ENCODE data around the gene DDAH2. TPM values are rescaled to one million over a fixed set of nuclear protein-coding genes. Genes with fewer than 3 reads are reported as not detected.

Gene DDAH2
- total RNA-seq, 4 donors from 2014 or later, result 78.1 to 119 (median 100) TPM

DNA sequence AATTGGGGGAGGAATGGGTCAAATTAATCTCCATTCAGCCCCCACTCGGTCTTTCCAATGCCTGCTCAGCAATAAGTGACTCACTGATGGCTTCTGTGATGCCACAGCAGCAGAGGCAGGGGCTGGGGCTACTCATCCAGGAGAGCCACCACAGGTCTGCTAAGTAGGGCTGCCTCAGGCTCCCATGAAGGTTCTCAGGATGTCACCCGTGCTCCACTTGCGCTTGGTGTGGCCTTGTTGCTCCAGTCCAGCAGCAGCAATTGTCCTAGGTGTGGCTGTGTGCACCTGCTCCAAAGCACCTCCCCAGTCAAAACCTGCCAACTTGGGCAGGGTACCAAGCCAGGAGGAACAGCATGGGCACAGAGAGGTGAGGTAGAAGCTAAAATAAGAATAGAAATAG, 6.9 kb downstream of the DDAH2 start:
- Histone ChIP-seq H3K4me1 (peaks cover 0 to 7% (median 4%) of the 10 kb centered on the region in 4 donors), H3K27me3 (no peaks in the 10 kb centered on the region), H3K36me3 (peaks cover 13 to 28% (median 14%) of the 10 kb centered on the region in 4 donors), H3K4me3 (no peak overlapping the region), H3K27ac (replicated peaks in 1 of 4) (no peak overlapping the region), H3K9me3 (no peaks in the 10 kb centered on the region)
- 100% methylated on average over 2 of the region's 3 CpGs for WGBS
- intact Hi-C loops (cut with DNase I), result no loop called here
- no peak for TF ChIP-seq EP300 (IDR thresholded peaks at IDR 0.05)
- TF ChIP-seq, protein P1, sequence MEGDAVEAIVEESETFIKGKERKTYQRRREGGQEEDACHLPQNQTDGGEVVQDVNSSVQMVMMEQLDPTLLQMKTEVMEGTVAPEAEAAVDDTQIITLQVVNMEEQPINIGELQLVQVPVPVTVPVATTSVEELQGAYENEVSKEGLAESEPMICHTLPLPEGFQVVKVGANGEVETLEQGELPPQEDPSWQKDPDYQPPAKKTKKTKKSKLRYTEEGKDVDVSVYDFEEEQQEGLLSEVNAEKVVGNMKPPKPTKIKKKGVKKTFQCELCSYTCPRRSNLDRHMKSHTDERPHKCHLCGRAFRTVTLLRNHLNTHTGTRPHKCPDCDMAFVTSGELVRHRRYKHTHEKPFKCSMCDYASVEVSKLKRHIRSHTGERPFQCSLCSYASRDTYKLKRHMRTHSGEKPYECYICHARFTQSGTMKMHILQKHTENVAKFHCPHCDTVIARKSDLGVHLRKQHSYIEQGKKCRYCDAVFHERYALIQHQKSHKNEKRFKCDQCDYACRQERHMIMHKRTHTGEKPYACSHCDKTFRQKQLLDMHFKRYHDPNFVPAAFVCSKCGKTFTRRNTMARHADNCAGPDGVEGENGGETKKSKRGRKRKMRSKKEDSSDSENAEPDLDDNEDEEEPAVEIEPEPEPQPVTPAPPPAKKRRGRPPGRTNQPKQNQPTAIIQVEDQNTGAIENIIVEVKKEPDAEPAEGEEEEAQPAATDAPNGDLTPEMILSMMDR (IDR thresholded peaks at IDR 0.05), result no peak
- no peak for DNase-seq (ENCODE audit: extremely low spot score)

DNA sequence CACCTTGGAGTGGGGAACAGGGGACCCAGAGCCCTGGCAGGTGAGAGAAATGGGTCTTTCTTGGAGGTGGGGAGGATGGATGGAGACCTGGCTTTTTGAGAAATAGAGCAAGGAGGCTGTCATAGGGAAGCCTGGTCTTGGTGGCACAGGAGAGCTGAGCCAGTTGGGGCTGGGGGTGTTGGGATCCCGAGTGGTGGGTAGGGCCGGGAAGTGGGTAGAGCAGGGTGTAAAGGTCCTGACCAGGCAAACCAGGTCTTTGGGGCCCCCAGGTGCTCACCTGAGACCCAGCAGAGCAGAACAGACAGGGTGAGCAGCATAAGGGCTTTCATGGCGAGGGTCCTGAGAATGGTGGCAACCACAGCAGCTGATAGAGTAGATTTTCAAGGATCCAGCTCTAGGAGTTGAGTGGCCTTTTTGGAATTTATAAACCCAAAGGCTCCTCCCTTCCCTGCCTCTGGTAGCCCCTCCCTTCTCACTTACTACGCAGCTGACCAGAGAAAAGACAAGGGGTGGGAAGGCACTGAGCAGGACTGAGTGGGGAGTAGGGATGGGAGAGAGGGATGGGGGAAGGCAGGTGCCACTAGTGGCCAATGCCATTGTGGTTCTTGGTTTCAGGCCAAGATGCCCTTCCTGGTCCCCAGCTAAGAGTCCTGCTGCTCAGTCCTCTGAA, 7.6 kb downstream of the DDAH2 start, which contains the start of gene LY6G6C:
Gene LY6G6C (minus strand): TSS at position 396 of the 670 bp plus-strand sequence. CDS start 67 bp downstream, at position 329.
- 84% methylated on average over 4 of the region's 4 CpGs for WGBS
- DNase-seq (ENCODE audit: extremely low spot score), result no peak
- Histone ChIP-seq H3K4me1 (no peaks in the 10 kb centered on the region), H3K4me3 (no peak within 1 kb of the TSS), H3K27me3 (no peaks in the 10 kb centered on the region), H3K9me3 (no peaks in the 10 kb centered on the region), H3K36me3 (peaks cover 6 to 21% (median 9%) of the 10 kb centered on the region in 4 donors), H3K27ac (replicated peaks in 1 of 4) (no peak within 1 kb of the TSS)
- intact Hi-C loops (cut with DNase I), result no loop called here
- TF ChIP-seq, protein P1 (IDR thresholded peaks at IDR 0.05), result no peak
- TF ChIP-seq EP300 (IDR thresholded peaks at IDR 0.05) (no peak), POLR2A (IDR thresholded peaks at IDR 0.05; ENCODE audit: low read depth) (no peak), POLR2AphosphoS5 (IDR thresholded peaks at IDR 0.05) (no peak)

DNA sequence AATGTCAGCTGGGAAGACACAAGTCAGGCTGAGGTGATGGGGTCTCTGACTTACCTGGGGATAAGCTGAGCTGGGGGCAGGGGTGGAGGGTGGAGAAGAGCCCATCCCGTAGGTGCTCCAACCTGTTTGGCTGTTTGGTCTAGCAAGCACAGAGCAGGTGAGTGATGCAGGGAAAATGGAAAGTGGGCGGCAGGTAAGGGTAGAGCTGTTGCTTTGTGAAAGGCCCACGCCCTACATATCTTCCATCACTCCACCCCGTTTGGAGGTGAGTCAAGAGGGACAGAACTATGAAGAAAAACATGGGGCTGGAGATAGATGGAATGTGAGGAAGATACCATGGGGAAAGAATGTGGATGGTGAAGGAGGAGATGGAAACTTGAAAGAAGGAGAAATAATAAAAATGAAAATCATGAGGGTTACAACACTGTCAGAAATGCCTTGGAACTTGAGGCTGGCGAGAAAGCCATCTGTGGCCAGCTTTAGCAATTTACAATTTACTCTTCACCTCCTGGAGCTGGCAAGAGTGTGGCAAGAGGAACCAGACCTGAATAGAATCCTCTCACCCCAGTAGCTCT, 8.8 kb downstream of the DDAH2 start:
- H3K27ac ChIP-seq (replicated peaks in 1 of 4), result no peak overlapping the region
- peaks cover 0 to 9% (median under 1%) of the 10 kb centered on the region in 4 donors for H3K36me3 ChIP-seq
- no peak overlapping the region for H3K4me3 ChIP-seq
- TF ChIP-seq, protein P1 (IDR thresholded peaks at IDR 0.05), result no peak
- TF ChIP-seq EP300 (IDR thresholded peaks at IDR 0.05) (no peak), POLR2AphosphoS5 (IDR thresholded peaks at IDR 0.05) (no peak)
- intact Hi-C loops (cut with DNase I), result no loop called here
- no peaks in the 10 kb centered on the region for H3K4me1 ChIP-seq
- WGBS, result 90% methylated on average over 5 of the region's 5 CpGs
- DNase-seq (ENCODE audit: extremely low spot score), result no peak
- no peaks in the 10 kb centered on the region for H3K27me3 ChIP-seq
- no peaks in the 10 kb centered on the region for H3K9me3 ChIP-seq

DNA sequence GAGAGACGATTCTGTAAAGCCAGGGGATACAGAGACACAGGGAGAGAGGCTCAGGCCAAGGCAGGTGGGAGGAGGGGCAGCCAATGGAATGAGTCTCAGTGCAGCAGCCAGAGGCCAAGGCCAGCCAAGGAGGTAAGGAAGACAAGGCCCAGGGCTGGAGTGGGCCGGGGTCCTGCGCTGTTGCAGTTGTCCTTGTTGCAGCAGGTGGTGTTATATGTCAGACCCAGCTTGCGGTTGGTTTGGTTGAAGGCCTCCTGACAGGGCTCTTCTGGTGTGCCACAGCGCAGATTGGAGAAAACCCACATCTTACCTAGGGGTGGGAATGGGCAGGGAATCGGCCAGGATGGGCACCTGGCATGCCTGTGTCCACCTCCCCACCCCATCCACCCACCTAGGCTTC, 10.1 kb downstream of the DDAH2 start:
- Histone ChIP-seq H3K27me3 (no peaks in the 10 kb centered on the region), H3K9me3 (no peaks in the 10 kb centered on the region), H3K27ac (replicated peaks in 1 of 4) (no peak overlapping the region), H3K4me1 (no peaks in the 10 kb centered on the region), H3K4me3 (no peak overlapping the region), H3K36me3 (peaks cover 0 to under 1% (median 0%) of the 10 kb centered on the region in 4 donors)
- intact Hi-C loops (cut with DNase I), result no loop called here
- WGBS, result 85% methylated on average over 6 of the region's 6 CpGs
- no peak for DNase-seq (ENCODE audit: extremely low spot score)
- TF ChIP-seq POLR2A (IDR thresholded peaks at IDR 0.05; ENCODE audit: low read depth) (no peak), EP300 (IDR thresholded peaks at IDR 0.05) (no peak)

DNA sequence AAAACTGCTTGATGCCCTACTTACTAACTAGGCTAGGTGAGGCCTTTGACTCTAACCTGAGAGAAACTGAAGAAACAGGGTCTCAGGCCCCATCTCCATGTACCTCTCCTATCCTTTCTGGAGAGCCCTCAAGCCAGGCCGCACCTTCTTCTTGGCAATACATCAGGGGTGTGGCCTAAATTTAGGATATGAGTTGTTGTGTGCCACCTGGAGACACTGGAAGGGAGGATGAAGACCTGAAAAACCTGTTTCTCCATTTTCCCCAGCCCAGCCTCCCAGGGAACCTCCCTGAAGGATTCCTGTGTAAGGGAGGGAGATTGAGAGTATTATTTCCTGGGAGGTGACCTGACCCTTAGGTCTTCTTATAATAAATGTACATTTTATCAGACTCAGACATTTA, 10.8 kb downstream of the DDAH2 start:
- DNase-seq (ENCODE audit: extremely low spot score), result no peak
- H3K9me3 ChIP-seq, result no peaks in the 10 kb centered on the region
- 100% methylated on average over 1 of the region's 1 CpG for WGBS
- TF ChIP-seq, protein P1 (IDR thresholded peaks at IDR 0.05), result no peak
- TF ChIP-seq POLR2A (IDR thresholded peaks at IDR 0.05; ENCODE audit: low read depth) (no peak), EP300 (IDR thresholded peaks at IDR 0.05) (no peak), POLR2AphosphoS5 (IDR thresholded peaks at IDR 0.05) (no peak)
- no peak overlapping the region for H3K4me3 ChIP-seq
- H3K27ac ChIP-seq (replicated peaks in 1 of 4), result no peak overlapping the region
- no peaks in the 10 kb centered on the region for H3K27me3 ChIP-seq
- no peaks in the 10 kb centered on the region for H3K36me3 ChIP-seq
- H3K4me1 ChIP-seq, result no peaks in the 10 kb centered on the region
- intact Hi-C loops (cut with DNase I), result no loop called here
